Calu3 (cell line): ENCODE data around the gene MKLN1. TPM values are rescaled to one million over a fixed set of nuclear protein-coding genes. Genes with fewer than 3 reads are reported as not detected.

ENCODE experiments used
- BruUV-seq: library from RNA; stranded (reverse); fragments of 400-500 nt; replicated peaks from 2 replicates; lab custom pipeline; 2021; lab: Mats Ljungman, UMichigan
- CTCF ChIA-PET: fragments of 300-600 bp; sonication (Branson Sonifier 250); formaldehyde crosslinking; loops from one replicate; lab custom pipeline; 2022; ENCODE audit warnings: antibody characterized with exemption; lab: Charles Lee
- DNase-seq: peaks from one replicate; pipeline ENCODE4 v3.0.0; 2022
- H3K27ac Mint-ChIP-seq: one replicate; pipeline ENCODE4 v1.8.0; 2022; ENCODE audit warnings: mixed read lengths; ENCODE audit not compliant: unreplicated experiment
- H3K27me3 Mint-ChIP-seq: one replicate; pipeline ENCODE4 v1.8.0; 2022; ENCODE audit warnings: mixed read lengths; ENCODE audit not compliant: unreplicated experiment
- H3K36me3 Mint-ChIP-seq: one replicate; pipeline ENCODE4 v1.8.0; 2022; ENCODE audit warnings: mild to moderate bottlenecking, moderate library complexity, mixed read lengths; ENCODE audit not compliant: insufficient read depth, unreplicated experiment
- H3K4me1 Mint-ChIP-seq: one replicate; pipeline ENCODE4 v1.8.0; 2022; ENCODE audit warnings: mild to moderate bottlenecking, low read depth, mixed read lengths; ENCODE audit not compliant: unreplicated experiment
- H3K4me3 Mint-ChIP-seq: one replicate; pipeline ENCODE4 v1.8.0; 2022; ENCODE audit warnings: mild to moderate bottlenecking, low read depth, moderate library complexity, mixed read lengths; ENCODE audit not compliant: unreplicated experiment
- H3K9me3 Mint-ChIP-seq: one replicate; pipeline ENCODE4 v1.8.0; 2022; ENCODE audit warnings: low read depth, mixed read lengths; ENCODE audit not compliant: unreplicated experiment
- CTCF ChIP-seq: fragments of 200-600 bp; IDR thresholded peaks from one replicate; pipeline ENCODE4 v1.8.0; 2022; ENCODE audit warnings: antibody characterized with exemption; ENCODE audit not compliant: unreplicated experiment
- intact Hi-C: fragments of 100-400 bp; cut with micrococcal nuclease; formaldehyde crosslinking; loops from one replicate; pipeline ENCODE4 v1.10.0; 2022; ENCODE audit not compliant: unreplicated experiment
- total RNA-seq: library from RNA; stranded (reverse); gene quantifications from 2 replicates; pipeline ENCODE4 v1.2.3, GENCODE V29; 2022

MKLN1 gene
- total RNA-seq, 1 experiment from 2014 or later: 47.1 TPM

- no peak for DNase-seq
- TF ChIP-seq CTCF: no peak
- H3K27me3 Mint-ChIP-seq: no peaks in the 10 kb centered on the region
- no peaks in the 10 kb centered on the region for H3K9me3 Mint-ChIP-seq
- intact Hi-C loops: no loop called here
- no peak overlapping the region for H3K27ac Mint-ChIP-seq
- no peak overlapping the region for H3K4me3 Mint-ChIP-seq
- peaks cover 17% of the 10 kb centered on the region for H3K36me3 Mint-ChIP-seq
- no peaks in the 10 kb centered on the region for H3K4me1 Mint-ChIP-seq
- CTCF ChIA-PET: no interaction called here
- BruUV-seq: no TSS peak
Measured at GRCh38 chr7:131438969-131439368, 111.3 kb downstream of the MKLN1 start.

- intact Hi-C loops: no loop called here
- CTCF ChIA-PET: no interaction called here
- Mint-ChIP-seq H3K27me3 (no peaks in the 10 kb centered on the region), H3K4me1 (no peaks in the 10 kb centered on the region), H3K4me3 (no peak overlapping the region), H3K9me3 (no peaks in the 10 kb centered on the region), H3K36me3 (peaks cover 12% of the 10 kb centered on the region), H3K27ac (no peak overlapping the region)
- no peak for DNase-seq
- no TSS peak for BruUV-seq
- TF ChIP-seq CTCF: no peak
Measured at GRCh38 chr7:131443496-131443895, 115.8 kb downstream of the MKLN1 start.

- H3K27me3 Mint-ChIP-seq: no peaks in the 10 kb centered on the region
- no TSS peak for BruUV-seq
- no peaks in the 10 kb centered on the region for H3K9me3 Mint-ChIP-seq
- intact Hi-C loops: no loop called here
- TF ChIP-seq CTCF: no peak
- CTCF ChIA-PET: no interaction called here
- H3K27ac Mint-ChIP-seq: no peak overlapping the region
- H3K36me3 Mint-ChIP-seq: peaks cover 16% of the 10 kb centered on the region
- no peak overlapping the region for H3K4me3 Mint-ChIP-seq
- no peaks in the 10 kb centered on the region for H3K4me1 Mint-ChIP-seq
- DNase-seq: no peak
Measured at GRCh38 chr7:131444683-131445082, 117.0 kb downstream of the MKLN1 start.

GRCh38 chr7:131449373-131449902 lies 121.8 kb downstream of the MKLN1 start:
- TF ChIP-seq CTCF: no peak
- Mint-ChIP-seq H3K27me3 (no peaks in the 10 kb centered on the region), H3K4me1 (peaks cover 2% of the 10 kb centered on the region), H3K36me3 (peaks cover 6% of the 10 kb centered on the region), H3K27ac (no peak overlapping the region), H3K4me3 (no peak overlapping the region), H3K9me3 (no peaks in the 10 kb centered on the region)
- BruUV-seq: no TSS peak
- intact Hi-C loops: no loop called here
- no peak for DNase-seq
- CTCF ChIA-PET: no interaction called here
